SK-N-SH (cell line): ENCODE data around the gene CACNA1D. TPM values are rescaled to one million over a fixed set of nuclear protein-coding genes. Genes with fewer than 3 reads are reported as not detected.

Experiments
- CTCF ChIA-PET: fragments of 300-600, 350-600 bp; formaldehyde crosslinking; extraction: SDS; loops from one replicate; lab custom pipeline; 2021; lab: Yijun Ruan, JAX
- POLR2A ChIA-PET: fragments of 350-600 bp; sonication (Branson Sonifier 250); formaldehyde crosslinking; extraction: SDS; loops from one replicate; lab custom pipeline; 2020; ENCODE audit warnings: antibody characterized with exemption, inconsistent platforms; lab: Yijun Ruan, JAX
- DNase-seq: peaks from one replicate; pipeline ENCODE4 v3.0.0; 2012
- H2AFZ ChIP-seq: fragments of 200-600 bp; sonication (generic); 2 replicates; pipeline ENCODE4 v1.8.1; 2016; ENCODE audit warnings: antibody characterized with exemption, mild to moderate bottlenecking, low read depth
- H3F3A ChIP-seq: fragments of 200-600 bp; sonication (generic); replicated peaks from 2 replicates; pipeline ENCODE3; 2016; ENCODE audit warnings: antibody characterized with exemption, mild to moderate bottlenecking; ENCODE audit not compliant: insufficient read depth
- H3K27ac ChIP-seq, 2 experiments: fragments of 200-500 bp in 1 of 2; fragments of 200-600 bp in 1 of 2; sonication (Bioruptor generic) in 1 of 2; sonication (generic), shearing (Covaris generic) in 1 of 2; 2 replicates each; pipeline versions ENCODE4 v1.5.1 to v1.6.1; 2014 to 2016; ENCODE audit warnings: low read depth in 2 of 2, inconsistent platforms in 1 of 2, low read length in 1 of 2, mild to moderate bottlenecking in 1 of 2, mixed read lengths in 1 of 2
- H3K27me3 ChIP-seq: fragments of 200-600 bp; sonication (generic), shearing (Covaris generic); 2 replicates; pipeline ENCODE4 v1.6.1; 2016; ENCODE audit warnings: mixed run types; ENCODE audit not compliant: insufficient read depth
- H3K36me3 ChIP-seq, 2 experiments: fragments of 200-500 bp in 1 of 2; fragments of 200-600 bp in 1 of 2; sonication (Bioruptor generic) in 1 of 2; sonication (generic) in 1 of 2; replicated peaks in 1 of 2; 2 replicates each; pipeline versions ENCODE3 to v1.5.1; 2014 to 2016; ENCODE audit warnings: low read length in 1 of 2, mild to moderate bottlenecking in 1 of 2; ENCODE audit not compliant: insufficient read depth in 2 of 2, control insufficient read depth in 1 of 2
- H3K4me1 ChIP-seq, 2 experiments: fragments of 200-500 bp in 1 of 2; fragments of 200-600 bp in 1 of 2; sonication (Bioruptor generic) in 1 of 2; sonication (generic), shearing (Covaris generic) in 1 of 2; 2 replicates each; pipeline versions ENCODE4 v1.5.1 to v1.6.1; 2014 to 2016; ENCODE audit warnings: low read depth in 1 of 2, low read length in 1 of 2, mixed run types in 1 of 2; ENCODE audit not compliant: insufficient read depth in 2 of 2, control insufficient read depth in 1 of 2
- H3K4me2 ChIP-seq: fragments of 200-600 bp; sonication (generic), shearing (Covaris generic); 2 replicates; pipeline ENCODE4 v1.6.1; 2017; ENCODE audit warnings: mixed run types
- H3K4me3 ChIP-seq, 2 experiments: fragments of 200-500 bp in 1 of 2; fragments of 200-600 bp in 1 of 2; sonication (Bioruptor generic) in 1 of 2; sonication (generic), shearing (Covaris generic) in 1 of 2; 2 replicates each; pipeline versions ENCODE4 v1.5.1 to v1.8.1; 2014 to 2016; ENCODE audit warnings: low read depth in 2 of 2, inconsistent platforms in 1 of 2, low read length in 1 of 2, mild to moderate bottlenecking in 1 of 2, mixed read lengths in 1 of 2, moderate library complexity in 1 of 2
- H3K79me2 ChIP-seq: fragments of 200-600 bp; sonication (generic); 2 replicates; pipeline ENCODE4 v1.8.1; 2017; ENCODE audit warnings: mild to moderate bottlenecking; ENCODE audit not compliant: insufficient read depth
- H3K9ac ChIP-seq: fragments of 200-600 bp; sonication (generic); 2 replicates; pipeline ENCODE4 v1.6.1; 2017; ENCODE audit warnings: mixed run types
- H3K9me2 ChIP-seq: fragments of 200-600 bp; sonication (generic); 2 replicates; pipeline ENCODE4 v1.6.1; 2017; ENCODE audit warnings: mixed run types
- H3K9me3 ChIP-seq: fragments of 200-600 bp; sonication (generic); 2 replicates; pipeline ENCODE4 v1.6.1; 2017; ENCODE audit warnings: mixed run types, mild to moderate bottlenecking, moderate library complexity
- H4K20me1 ChIP-seq: fragments of 200-600 bp; sonication (generic); 2 replicates; pipeline ENCODE4 v1.6.1; 2017; ENCODE audit warnings: mild to moderate bottlenecking, mixed run types; ENCODE audit not compliant: insufficient read depth
- CHD2 ChIP-seq: fragments of 150-350 bp; IDR thresholded peaks from 2 replicates; pipeline ENCODE4 v1.6.1; 2018; ENCODE audit warnings: low read length; ENCODE audit not compliant: partially characterized antibody
- FOSL2 ChIP-seq: IDR thresholded peaks from 2 replicates; pipeline ENCODE4 v1.4.0; 2012; ENCODE audit warnings: low read depth, mild to moderate bottlenecking, moderate library complexity, borderline replicate concordance
- IRF3 ChIP-seq: fragments of 150-350 bp; IDR thresholded peaks from 2 replicates; pipeline ENCODE4 v1.6.1; 2016; ENCODE audit warnings: mild to moderate bottlenecking, low read depth, low read length
- JUND ChIP-seq: IDR thresholded peaks from 2 replicates; pipeline ENCODE4 v1.4.0; 2012
- MAX ChIP-seq: IDR thresholded peaks from 2 replicates; pipeline ENCODE4 v1.4.0; 2012; ENCODE audit warnings: low read depth
- MXI1 ChIP-seq: IDR thresholded peaks from 2 replicates; pipeline ENCODE4 v1.6.1; 2012; ENCODE audit warnings: mild to moderate bottlenecking, low read depth, low read length, improper control_type of control experiment
- NFIC ChIP-seq: IDR thresholded peaks from 2 replicates; pipeline ENCODE4 v1.4.0; 2012; ENCODE audit warnings: borderline replicate concordance
- PBX3 ChIP-seq: IDR thresholded peaks from 2 replicates; pipeline ENCODE4; 2012
- POLR2AphosphoS5 ChIP-seq: IDR thresholded peaks from 2 replicates; pipeline ENCODE4 v1.6.1; 2012; ENCODE audit warnings: low read depth, low read length
- RFX5 ChIP-seq: IDR thresholded peaks from 2 replicates; pipeline ENCODE4 v1.6.1; 2012; ENCODE audit warnings: mild to moderate bottlenecking, improper control_type of control experiment, low read length
- RXRA ChIP-seq: IDR thresholded peaks from 2 replicates; pipeline ENCODE4 v1.4.0; 2012; ENCODE audit warnings: low read depth, mild to moderate bottlenecking, borderline replicate concordance
- SIN3A ChIP-seq: IDR thresholded peaks from 2 replicates; pipeline ENCODE4 v1.6.1; 2012; ENCODE audit warnings: low read depth, mild to moderate bottlenecking, low read length, moderate library complexity, borderline replicate concordance
- TCF12 ChIP-seq: IDR thresholded peaks from 2 replicates; pipeline ENCODE4 v1.4.0; 2012
- TEAD4 ChIP-seq: IDR thresholded peaks from 2 replicates; pipeline ENCODE4 v1.4.0; 2012; ENCODE audit warnings: mild to moderate bottlenecking, borderline replicate concordance; ENCODE audit not compliant: insufficient read depth
- USF1 ChIP-seq: IDR thresholded peaks from 2 replicates; pipeline ENCODE4 v1.4.0; 2012; ENCODE audit warnings: low read depth, borderline replicate concordance
- YY1 ChIP-seq: IDR thresholded peaks from 2 replicates; pipeline ENCODE4 v1.4.0; 2012; ENCODE audit warnings: low read depth, mild to moderate bottlenecking
- WGBS: methylation state at CpG from one replicate; pipeline ENCODE4 v1.1.6; 2017; ENCODE audit warnings: low lambda C conversion rate; 5-methylcytosine and 5-hydroxymethylcytosine counted together
- polyA plus RNA-seq, 3 experiments: library from polyadenylated mRNA; depleted of rRNA; stranded (reverse); fragments of >200 nt; gene quantifications; 2 replicates each; pipeline ENCODE4 v1.2.3, GENCODE V29; 2012
- TF ChIP-seq, protein P1 (sequence below): fragments of 150-350 bp; IDR thresholded peaks from 2 replicates; pipeline ENCODE4 v1.6.1; 2017; ENCODE audit warnings: antibody characterized with exemption, low read length, low read depth, borderline replicate concordance

CACNA1D gene
- polyA plus RNA-seq, 1 of the 3 experiments (the other 2 are of a cell fraction): 0.12 TPM

- no peak for TF ChIP-seq IRF3
- no peak for TF ChIP-seq POLR2AphosphoS5
- TF ChIP-seq FOSL2: peak; percentile 77; the same call in 1 of the 2 replicates
- TF ChIP-seq, protein P1, sequence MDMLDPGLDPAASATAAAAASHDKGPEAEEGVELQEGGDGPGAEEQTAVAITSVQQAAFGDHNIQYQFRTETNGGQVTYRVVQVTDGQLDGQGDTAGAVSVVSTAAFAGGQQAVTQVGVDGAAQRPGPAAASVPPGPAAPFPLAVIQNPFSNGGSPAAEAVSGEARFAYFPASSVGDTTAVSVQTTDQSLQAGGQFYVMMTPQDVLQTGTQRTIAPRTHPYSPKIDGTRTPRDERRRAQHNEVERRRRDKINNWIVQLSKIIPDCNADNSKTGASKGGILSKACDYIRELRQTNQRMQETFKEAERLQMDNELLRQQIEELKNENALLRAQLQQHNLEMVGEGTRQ: no peak
- TF ChIP-seq CHD2: no peak
- no peak for TF ChIP-seq USF1
- no peak for TF ChIP-seq RXRA
- TF ChIP-seq MAX: no peak
- TF ChIP-seq JUND: peak; percentile 71
- TF ChIP-seq MXI1: no peak
- no peak for TF ChIP-seq NFIC
- no peak for TF ChIP-seq PBX3
- peak; percentile 18; the same call in 1 of the 2 replicates for TF ChIP-seq TCF12
- peak; percentile 40; the same call in 1 of the 2 replicates for TF ChIP-seq YY1
- 0 out of 2 replicates have a peak, but pooled peaks have one; percentile 8 for TF ChIP-seq TEAD4
- no peak for TF ChIP-seq SIN3A
- TF ChIP-seq RFX5: no peak
- TF ChIP-seq, all 33 proteins: peak for 5
- Histone ChIP-seq H3F3A (no peaks in the 10 kb centered on the region), H3K27ac (peak overlapping the region in 1 of 2 experiments; percentile 63; a peak in 2 of 4 replicates), H3K4me1 (peaks cover 18 to 22% of the 10 kb centered on the region in 2 experiments; a peak in 3 of 4 replicates), H3K4me3 (no peak overlapping the region), H3K9me3 (no peaks in the 10 kb centered on the region), H4K20me1 (no peaks in the 10 kb centered on the region), H3K9ac (peak overlapping the region; percentile 44; the same call in 1 of the 2 replicates), H3K4me2 (peak overlapping the region; percentile 55), H3K36me3 (no peaks in the 10 kb centered on the region), H2AFZ (peak overlapping the region; percentile 85), H3K9me2 (no peaks in the 10 kb centered on the region), H3K27me3 (no peaks in the 10 kb centered on the region), H3K79me2 (no peaks in the 10 kb centered on the region)
- DNase-seq: peak; percentile 40
- ChIA-PET POLR2A (no interaction called here), CTCF (no interaction called here)
- WGBS: 57% methylated on average over 7 of the region's 14 CpGs
These were observed 310.5 kb downstream of the CACNA1D start for GRCh38 chr3:53804697-53805462.
